Activated naive CD4-positive, alpha-beta T cell treated with Interleukin-2 at 50 U/mL for 16 hours (primary cell): ENCODE measurements around the gene CAMK2D.

Source experiments
- DNase-seq: peaks from one replicate; pipeline ENCODE4 v3.0.0-alpha.2; 2020

Gene CAMK2D

GRCh38 chr4:113594231-113594556 is 167.3 kb downstream of the CAMK2D start:
- no peak for DNase-seq

DNA sequence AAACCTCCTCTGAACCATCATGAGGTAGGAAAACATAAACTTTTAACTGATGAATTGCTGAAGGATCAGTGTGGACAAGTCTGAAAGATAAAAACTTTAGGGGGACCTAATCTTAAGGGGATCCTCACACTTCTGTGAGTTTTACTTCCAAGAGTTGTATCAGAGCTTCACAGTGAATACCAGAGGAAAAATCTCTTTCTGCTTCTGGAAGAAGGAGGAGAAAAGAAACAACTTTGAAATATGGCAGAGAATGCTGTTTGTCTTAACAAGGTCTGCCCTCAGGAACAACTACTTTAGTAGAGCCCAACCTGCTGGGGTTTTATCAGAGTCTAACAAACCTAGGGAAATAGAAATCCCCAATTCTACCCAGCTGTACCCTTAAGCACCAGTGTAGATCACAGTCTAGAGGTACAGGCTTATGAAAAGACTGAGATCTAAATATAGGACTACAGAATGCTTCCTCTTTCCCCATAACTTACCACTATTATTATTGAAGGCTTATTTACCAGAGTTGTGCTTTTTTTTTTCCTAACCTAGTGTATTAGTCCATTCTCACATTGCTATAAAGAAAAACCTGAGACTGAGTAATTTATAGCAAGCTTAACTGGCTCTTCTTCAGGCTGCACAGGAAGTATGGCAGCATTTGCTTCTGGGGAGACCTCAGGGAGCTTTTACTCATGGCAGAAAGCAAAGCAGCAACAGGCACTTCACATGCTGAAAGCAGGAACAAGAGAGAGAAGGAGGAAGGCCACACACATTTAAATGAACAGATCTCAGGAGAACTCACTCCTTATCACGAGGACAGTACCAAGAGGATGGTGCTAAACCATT is 167.9 kb downstream of the CAMK2D start:
- no peak for DNase-seq

DNA sequence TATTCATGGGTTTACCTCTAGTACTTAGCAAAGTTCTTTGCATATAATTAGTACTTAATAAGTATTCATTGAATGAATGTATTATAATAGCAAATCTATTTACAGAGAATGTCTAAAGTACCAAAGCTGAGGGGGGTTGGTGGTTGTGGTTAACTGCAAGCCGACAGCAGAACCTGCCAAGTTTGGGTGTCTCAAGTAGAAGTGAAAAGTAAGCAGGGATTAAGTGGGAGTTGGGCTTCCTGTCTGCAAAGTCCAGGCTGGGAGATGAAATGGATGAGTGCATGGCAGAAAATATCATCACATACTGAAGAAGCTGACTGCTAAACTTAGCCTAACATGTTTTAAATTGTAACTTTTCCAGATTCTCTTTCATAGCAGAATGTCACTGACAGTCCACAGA is 169.6 kb downstream of the CAMK2D start:
- DNase-seq = no peak

DNA sequence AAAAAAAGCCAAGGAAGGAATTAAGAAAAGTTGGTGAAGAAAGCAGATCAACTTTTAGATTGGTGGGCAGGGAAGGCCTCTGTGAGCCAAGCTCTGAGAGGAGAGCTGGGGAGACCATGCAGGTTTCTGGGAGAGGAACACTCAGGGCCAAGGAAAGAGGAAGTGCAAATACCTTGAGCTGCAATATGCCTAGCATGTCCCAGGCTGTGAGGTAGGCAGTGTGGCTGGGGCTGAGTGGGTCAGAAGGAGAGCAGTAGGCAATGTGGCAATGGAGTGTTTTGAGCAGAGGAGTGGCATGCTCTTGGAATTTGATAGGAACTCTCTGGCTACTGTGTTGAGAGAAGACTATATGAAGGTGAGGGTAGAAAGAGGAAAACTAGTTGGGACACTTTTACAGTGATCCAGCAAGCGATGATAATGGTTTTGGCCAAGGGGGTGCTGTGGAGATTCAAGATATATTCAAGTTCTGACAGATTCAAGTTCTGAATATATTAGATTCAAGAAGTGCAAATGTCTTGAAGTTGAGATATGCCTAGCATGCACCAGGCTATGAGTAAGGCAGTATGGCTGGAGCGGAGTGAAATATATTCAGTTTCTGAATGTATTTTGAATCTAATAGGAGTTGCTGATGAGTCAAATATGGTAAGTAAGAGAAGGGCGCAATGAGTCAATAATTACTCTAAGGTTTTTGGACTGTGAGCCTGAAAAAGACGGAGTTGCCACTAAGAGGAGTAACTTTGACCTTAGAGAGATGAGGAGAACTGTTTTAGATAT is 172.5 kb downstream of the CAMK2D start:
- no peak for DNase-seq

DNA sequence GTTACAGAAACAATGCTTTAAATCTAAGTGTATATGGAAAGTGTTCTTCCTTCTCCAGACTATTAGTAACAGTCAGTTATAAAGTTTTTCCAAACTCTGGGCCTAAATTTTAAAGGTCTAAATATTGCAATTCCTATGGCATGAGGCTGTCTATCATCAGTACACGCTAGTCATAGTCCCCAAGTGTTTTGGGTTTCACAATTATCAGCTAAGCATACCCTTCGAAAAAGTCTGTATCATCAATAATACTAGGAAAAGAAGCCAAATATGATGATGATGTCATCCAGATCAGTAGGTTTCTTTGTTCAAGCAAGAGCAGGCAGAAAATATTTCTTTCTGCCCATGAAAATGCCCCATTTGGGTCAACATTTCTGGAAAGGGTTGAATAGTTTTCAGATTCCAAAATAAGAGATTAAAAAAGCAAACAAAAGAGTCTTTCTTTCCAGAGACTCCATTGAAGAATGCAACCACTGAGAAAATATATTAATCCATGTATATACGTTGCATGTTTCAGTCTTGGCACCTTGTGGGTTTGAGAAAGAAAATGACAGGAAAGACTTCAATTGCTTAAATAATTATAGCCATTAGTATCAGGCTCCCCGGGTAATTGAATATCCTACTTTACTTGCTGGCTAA is 173.8 kb downstream of the CAMK2D start:
- no peak for DNase-seq

DNA sequence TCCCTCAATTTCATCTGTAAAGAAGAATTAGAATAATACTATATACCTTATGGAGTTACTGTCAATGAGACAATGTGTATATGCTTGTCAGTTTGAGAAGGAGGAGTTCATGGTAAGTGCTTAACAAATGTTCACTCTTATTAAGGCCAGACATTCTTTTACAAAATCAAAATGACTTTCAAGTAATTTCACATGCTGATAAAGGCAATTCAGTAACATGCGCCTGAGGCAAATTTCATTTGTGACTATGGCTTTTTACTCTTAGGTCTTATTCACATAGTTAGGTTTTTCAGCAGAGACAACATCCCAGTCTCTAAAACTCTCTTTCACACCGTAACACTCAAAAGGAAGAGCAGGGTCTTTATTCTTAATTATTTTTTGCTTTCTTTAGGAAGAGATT is 174.4 kb downstream of the CAMK2D start:
- DNase-seq = no peak

GRCh38 chr4:113586072-113586471 is 175.5 kb downstream of the CAMK2D start:
- no peak for DNase-seq

- DNase-seq = no peak
Measured at GRCh38 chr4:113584407-113585150, 177.0 kb downstream of the CAMK2D start.

GRCh38 chr4:113582737-113583136 is 178.8 kb downstream of the CAMK2D start:
- DNase-seq = no peak

GRCh38 chr4:113579360-113579759 is 182.2 kb downstream of the CAMK2D start:
- no peak for DNase-seq

DNA sequence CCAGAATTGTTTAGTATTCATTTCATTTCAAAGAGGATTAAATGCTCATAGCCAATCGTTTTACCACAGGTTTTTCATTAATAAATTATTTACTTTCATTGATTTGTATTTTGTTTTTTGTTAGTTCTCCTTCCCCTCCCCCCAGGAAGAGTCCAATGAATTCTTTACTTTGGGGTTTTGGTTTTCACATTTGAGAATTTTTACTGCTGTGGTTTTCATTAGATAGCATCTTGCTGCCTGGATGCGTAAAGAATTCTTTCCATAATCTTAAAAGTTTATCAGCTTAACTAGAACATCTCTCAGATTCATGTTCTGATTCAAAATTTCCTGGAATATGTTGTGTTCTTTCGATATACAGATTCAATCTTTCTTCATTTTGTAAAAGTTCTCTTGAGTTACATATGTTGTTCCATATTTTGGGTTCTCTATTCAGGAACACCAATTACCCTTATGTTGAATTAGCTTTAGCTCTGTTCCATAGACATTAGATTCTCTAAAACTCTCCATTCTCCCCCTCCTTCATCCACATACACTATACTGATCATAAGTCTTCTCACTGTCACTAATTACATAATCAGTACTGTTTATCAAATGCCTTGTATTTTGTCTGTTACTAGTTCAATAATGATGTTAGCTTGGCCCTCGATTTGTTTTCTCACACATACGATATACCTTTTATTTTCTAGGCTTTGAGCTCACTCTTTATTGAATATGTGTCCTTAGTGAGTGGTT is 184.4 kb downstream of the CAMK2D start:
- no peak for DNase-seq

DNA sequence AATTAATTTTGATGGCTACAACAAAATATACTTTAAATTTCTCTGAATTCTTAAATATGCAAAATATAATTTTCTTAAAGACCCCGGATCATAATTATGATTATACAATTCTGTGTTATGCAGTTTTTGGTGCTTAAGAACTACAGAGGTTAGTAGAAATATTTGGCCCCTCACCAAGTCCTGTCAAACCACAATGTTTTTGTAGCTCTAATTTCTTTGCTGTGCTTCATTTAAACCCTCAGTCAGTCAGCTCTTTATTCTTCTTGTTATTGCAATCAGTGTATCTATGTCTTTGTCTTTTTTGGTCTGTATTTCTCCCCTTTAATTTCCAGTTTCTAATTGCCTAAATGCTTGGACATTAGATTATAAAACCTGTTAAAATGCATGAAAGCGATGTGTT is 186.1 kb downstream of the CAMK2D start:
- no peak for DNase-seq

DNA sequence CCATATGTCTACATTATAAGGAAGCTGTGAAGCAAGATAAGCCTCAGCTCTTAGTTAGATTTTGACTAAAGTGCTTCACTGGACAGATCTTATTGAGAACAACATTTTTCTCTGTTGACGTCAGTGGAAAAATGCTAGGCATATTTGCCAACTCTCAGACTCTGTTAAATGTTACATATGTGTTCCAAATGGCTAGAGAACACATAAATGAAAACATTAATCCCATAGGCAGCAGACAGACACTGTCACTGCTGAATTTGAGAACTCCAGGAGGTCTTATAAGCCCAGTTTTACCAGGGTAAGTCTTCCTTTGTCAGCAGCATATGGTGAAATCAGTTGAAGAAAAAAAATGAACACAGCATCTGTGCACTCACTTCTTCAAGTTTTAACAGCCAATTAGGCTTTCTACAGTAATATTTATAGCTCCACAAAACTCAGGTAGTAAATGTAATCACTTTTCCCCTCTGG is 186.9 kb downstream of the CAMK2D start:
- DNase-seq = no peak

DNA sequence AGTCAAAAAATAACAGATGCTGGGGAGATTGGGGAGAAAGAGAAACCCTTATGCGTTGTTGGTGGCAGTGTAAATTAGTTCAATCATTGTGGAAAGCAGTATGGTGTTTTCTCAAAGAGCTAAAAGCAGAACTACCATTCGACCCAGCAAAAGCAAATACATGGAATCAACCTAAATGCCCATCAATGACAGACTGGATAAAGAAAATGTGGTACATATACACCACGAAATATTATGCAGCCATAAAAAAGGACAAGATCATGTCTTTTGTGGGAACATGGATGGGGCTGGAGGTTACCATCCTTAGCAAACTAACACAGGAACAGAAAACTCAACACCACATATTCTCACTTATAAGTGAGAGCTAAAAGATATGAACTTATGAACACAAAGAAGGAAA is 188.9 kb downstream of the CAMK2D start:
- DNase-seq = no peak

GRCh38 chr4:113566015-113566795 is 195.3 kb downstream of the CAMK2D start:
- no peak for DNase-seq

DNA sequence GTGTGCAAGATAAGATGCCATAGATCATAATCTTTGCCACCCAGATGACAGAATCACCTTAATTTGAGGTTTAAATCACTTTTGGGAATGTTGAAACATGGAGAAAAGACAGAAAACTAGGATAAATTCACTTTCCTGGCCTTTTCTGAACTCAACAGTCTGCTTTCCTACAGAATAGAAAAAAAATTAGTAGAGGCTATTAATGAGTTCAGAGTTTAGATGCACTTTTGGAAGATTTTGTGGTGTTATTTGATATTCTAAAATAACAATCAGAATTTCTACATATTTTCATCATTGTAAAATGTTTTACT is 195.9 kb downstream of the CAMK2D start:
- no peak for DNase-seq

GRCh38 chr4:113564493-113564892 is 197.0 kb downstream of the CAMK2D start:
- DNase-seq = no peak

GRCh38 chr4:113563691-113564378 is 197.7 kb downstream of the CAMK2D start:
- DNase-seq = no peak

GRCh38 chr4:113561758-113562157 is 199.8 kb downstream of the CAMK2D start:
- DNase-seq = no peak

DNA sequence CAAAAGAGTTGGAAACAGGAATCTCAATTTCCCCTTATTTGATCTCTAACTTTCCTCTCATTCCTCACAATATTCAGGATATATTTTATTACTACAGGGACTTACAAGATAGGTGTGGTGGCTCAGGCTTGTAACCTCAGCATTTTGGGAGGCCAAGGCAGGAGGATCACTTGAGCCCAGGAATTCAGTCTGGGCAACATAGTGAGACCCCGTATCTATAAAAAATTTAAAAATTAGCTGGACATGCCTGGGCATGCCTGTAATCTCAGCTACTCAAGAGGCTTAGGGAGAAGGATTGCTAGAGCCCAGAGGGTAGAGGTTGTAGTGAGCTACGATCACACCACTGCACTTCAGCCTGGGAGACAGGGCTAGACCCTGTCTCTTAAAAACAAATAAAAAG is 200.4 kb downstream of the CAMK2D start:
- DNase-seq = no peak

GRCh38 chr4:113560579-113560978 is 201.0 kb downstream of the CAMK2D start:
- DNase-seq = no peak
